ENCODE results near the gene GPRC5C.

- no peak for TF ChIP-seq ZNF696 (CRISPR knock-in tag; conservative IDR thresholded peaks at IDR 0.05)
- TF ChIP-seq, protein P1, sequence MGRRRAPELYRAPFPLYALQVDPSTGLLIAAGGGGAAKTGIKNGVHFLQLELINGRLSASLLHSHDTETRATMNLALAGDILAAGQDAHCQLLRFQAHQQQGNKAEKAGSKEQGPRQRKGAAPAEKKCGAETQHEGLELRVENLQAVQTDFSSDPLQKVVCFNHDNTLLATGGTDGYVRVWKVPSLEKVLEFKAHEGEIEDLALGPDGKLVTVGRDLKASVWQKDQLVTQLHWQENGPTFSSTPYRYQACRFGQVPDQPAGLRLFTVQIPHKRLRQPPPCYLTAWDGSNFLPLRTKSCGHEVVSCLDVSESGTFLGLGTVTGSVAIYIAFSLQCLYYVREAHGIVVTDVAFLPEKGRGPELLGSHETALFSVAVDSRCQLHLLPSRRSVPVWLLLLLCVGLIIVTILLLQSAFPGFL (CRISPR knock-in tag; IDR thresholded peaks at IDR 0.05), result no peak
- no peak for TF ChIP-seq MCM5 (IDR thresholded peaks at IDR 0.05; ENCODE audit: low read depth)
Measured at GRCh38 chr17:74444406-74444805, 12.5 kb downstream of the GPRC5C start.
